ENCODE results near the gene RBM43.
"Not testable (repeated sequence)": the region's sequence is repeated elsewhere in the genome, so short reads cannot be mapped to it uniquely, and the experiment has no call there.

The RBM43 gene

DNA sequence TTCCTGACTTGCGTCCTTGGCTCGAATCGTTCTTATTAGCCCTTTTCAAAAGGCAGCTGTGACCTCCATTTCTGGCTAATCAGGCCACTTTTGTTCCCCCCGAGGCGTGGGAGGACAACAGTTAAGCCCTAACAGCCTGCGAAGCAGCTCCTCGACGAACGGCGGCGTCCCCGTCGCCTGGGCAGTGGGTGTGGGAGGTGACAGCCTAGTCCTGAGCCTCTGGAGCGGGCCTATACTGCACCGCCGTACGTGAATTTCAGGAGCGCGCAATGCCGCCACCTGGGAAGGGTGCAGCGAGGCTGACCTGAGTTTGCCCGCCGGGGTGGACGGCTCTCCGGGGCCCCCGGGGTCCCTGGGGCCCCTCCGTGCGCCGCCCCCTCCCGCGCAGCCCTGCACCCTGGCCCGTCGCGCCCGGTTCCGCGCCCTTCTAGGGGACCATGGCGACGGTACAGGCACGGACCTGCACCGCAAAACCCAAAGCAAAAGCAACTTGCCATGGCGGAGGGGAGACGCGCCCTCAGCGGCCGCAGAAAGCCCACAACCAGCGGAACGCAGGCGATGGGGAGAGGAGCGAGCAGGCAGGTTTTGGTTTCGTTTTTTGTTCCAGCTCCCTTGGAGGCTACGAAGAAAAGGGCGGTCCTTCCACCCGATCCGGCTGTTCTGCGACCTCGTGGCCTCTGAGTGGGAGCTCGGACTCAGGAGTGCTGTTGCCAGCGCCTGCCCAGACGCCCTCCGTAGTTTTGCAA, at the start of gene RBM43:
Gene RBM43 (minus strand): TSS at position 633 of the 746 bp plus-strand sequence. CDS start 136 bp downstream, at position 497.
- Histone ChIP-seq H3K9me2 (replicated peaks; ENCODE audit: control insufficient read depth, low read length) (no peaks in the 10 kb centered on the region), H3K36me3 (ENCODE audit: control insufficient read depth, low read length) (no peaks in the 10 kb centered on the region), H3K4me3 (ENCODE audit: low read length) (peak within 1 kb of the TSS; percentile 76), H3K4me2 (ENCODE audit: low read length) (peak within 1 kb of the TSS; percentile 70), H3K4me1 (ENCODE audit: control insufficient read depth, low read length) (peaks cover 15% of the 10 kb centered on the region), H3F3A (ENCODE audit: control insufficient read depth, insufficient read depth) (no peaks in the 10 kb centered on the region), H3K79me2 (ENCODE audit: control insufficient read depth, low read length) (no peaks in the 10 kb centered on the region), H3K27me3 (ENCODE audit: control insufficient read depth, low read length) (0 out of 2 replicates have a peak, but pooled peaks cover 8% of the 10 kb centered on the region), H3K27ac (ENCODE audit: low read depth, low read length) (no peak within 1 kb of the TSS), H4K20me1 (ENCODE audit: control insufficient read depth, insufficient read depth, low read depth, low read length) (no peaks in the 10 kb centered on the region), H3K9me3 (ENCODE audit: control insufficient read depth, insufficient read depth, low read length) (no peaks in the 10 kb centered on the region)
- TF ChIP-seq, protein P1, sequence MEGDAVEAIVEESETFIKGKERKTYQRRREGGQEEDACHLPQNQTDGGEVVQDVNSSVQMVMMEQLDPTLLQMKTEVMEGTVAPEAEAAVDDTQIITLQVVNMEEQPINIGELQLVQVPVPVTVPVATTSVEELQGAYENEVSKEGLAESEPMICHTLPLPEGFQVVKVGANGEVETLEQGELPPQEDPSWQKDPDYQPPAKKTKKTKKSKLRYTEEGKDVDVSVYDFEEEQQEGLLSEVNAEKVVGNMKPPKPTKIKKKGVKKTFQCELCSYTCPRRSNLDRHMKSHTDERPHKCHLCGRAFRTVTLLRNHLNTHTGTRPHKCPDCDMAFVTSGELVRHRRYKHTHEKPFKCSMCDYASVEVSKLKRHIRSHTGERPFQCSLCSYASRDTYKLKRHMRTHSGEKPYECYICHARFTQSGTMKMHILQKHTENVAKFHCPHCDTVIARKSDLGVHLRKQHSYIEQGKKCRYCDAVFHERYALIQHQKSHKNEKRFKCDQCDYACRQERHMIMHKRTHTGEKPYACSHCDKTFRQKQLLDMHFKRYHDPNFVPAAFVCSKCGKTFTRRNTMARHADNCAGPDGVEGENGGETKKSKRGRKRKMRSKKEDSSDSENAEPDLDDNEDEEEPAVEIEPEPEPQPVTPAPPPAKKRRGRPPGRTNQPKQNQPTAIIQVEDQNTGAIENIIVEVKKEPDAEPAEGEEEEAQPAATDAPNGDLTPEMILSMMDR (IDR thresholded peaks at IDR 0.05; ENCODE audit: low read depth, low read length, poor library complexity, severe bottlenecking), result no peak
- no peak for TF ChIP-seq EZH2phosphoT487 (IDR thresholded peaks at IDR 0.05; ENCODE audit: borderline replicate concordance, low read length)

DNA sequence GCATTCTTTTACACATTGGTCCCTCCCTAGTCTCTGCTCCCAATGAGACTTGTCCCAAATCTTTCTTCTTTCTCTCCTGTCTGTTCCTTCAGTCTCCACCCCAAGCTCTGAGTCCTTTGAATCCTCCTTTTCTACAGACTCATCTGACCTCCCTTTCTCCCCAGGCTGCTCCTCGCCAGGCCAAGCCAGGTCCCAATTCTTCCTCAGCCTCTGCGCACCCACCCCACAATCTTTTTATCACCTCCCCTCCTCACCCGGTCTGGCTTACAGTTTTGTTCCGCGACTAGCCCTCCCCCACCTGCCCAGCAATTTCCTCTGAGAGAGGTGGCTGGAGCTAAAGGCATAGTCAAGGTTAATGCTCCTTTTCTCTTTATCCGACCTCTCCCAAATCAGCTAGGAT, 48.6 kb upstream of the RBM43 start:
- not testable (repeated sequence) for H3K4me3 ChIP-seq (ENCODE audit: low read length); H4K20me1 ChIP-seq (ENCODE audit: control insufficient read depth, insufficient read depth, low read depth, low read length); H3K4me2 ChIP-seq (ENCODE audit: low read length)

DNA sequence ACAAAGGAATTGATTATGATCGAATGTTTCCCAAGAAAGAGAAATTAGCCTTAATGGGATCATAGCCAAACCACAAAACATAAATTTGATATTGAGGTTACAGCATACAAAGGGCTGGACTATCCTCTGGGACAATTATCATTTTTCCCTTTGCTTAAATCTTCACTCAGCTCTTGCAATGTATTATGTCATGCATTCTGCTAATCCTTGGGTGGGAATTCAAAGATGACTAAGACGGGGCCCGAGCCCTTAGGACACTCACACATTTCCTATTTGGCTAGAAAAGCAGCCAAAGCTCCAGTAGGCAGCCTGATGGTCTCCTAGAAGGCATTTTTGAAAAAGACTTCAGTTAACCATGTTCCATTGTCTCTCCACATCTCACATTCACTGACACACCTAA, 45.0 kb upstream of the RBM43 start:
- TF ChIP-seq EZH2phosphoT487 (IDR thresholded peaks at IDR 0.05; ENCODE audit: borderline replicate concordance, low read length), result no peak
- TF ChIP-seq, protein P1 (IDR thresholded peaks at IDR 0.05; ENCODE audit: low read depth, low read length, poor library complexity, severe bottlenecking), result no peak
- Histone ChIP-seq H4K20me1 (ENCODE audit: control insufficient read depth, insufficient read depth, low read depth, low read length) (no peaks in the 10 kb centered on the region), H3F3A (ENCODE audit: control insufficient read depth, insufficient read depth) (no peaks in the 10 kb centered on the region), H3K4me2 (ENCODE audit: low read length) (no peak overlapping the region), H3K79me2 (ENCODE audit: control insufficient read depth, low read length) (no peaks in the 10 kb centered on the region), H3K27me3 (ENCODE audit: control insufficient read depth, low read length) (no peaks in the 10 kb centered on the region), H3K27ac (ENCODE audit: low read depth, low read length) (no peak overlapping the region), H3K9me3 (ENCODE audit: control insufficient read depth, insufficient read depth, low read length) (no peaks in the 10 kb centered on the region), H3K36me3 (ENCODE audit: control insufficient read depth, low read length) (no peaks in the 10 kb centered on the region), H3K4me1 (ENCODE audit: control insufficient read depth, low read length) (no peaks in the 10 kb centered on the region), H3K4me3 (ENCODE audit: low read length) (no peak overlapping the region), H3K9me2 (replicated peaks; ENCODE audit: control insufficient read depth, low read length) (no peaks in the 10 kb centered on the region)

More for the DNA sequence above, 48.6 kb upstream of the RBM43 start:
- H3F3A ChIP-seq (ENCODE audit: control insufficient read depth, insufficient read depth); H3K9me2 ChIP-seq (replicated peaks; ENCODE audit: control insufficient read depth, low read length); H3K4me1 ChIP-seq (ENCODE audit: control insufficient read depth, low read length); H3K27me3 ChIP-seq (ENCODE audit: control insufficient read depth, low read length); H3K79me2 ChIP-seq (ENCODE audit: control insufficient read depth, low read length); H3K9me3 ChIP-seq (ENCODE audit: control insufficient read depth, insufficient read depth, low read length); H3K27ac ChIP-seq (ENCODE audit: low read depth, low read length); H3K36me3 ChIP-seq (ENCODE audit: control insufficient read depth, low read length): not testable (repeated sequence)

DNA sequence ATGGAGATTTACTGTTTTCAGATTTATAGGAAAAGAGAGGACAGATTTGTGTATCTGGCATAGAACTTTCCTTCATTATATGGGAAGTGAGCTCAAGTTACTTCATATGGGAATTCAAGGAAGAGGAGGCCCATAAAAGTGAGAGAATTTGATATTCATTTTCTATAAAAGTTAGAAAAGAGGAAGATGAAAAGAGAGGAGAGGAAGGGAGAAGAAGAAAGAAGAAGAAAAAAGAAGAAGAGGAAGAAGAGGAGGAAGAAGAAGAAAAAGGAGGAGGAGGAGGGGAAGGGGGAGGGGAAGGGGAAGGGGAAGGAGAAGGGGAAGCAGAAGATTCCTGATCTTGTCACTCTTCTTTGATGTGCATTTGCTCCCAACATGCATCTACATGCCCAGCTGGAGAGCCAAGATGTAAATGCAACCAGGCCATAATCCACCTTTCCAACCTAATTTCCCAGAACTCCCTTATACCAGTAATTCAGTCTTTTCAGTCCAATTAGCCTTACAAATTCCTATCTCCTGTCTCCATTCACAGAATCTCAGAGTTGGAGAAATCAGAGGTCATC, 43.5 kb upstream of the RBM43 start:
- no peak for TF ChIP-seq EZH2phosphoT487 (IDR thresholded peaks at IDR 0.05; ENCODE audit: borderline replicate concordance, low read length)
- TF ChIP-seq, protein P1 (IDR thresholded peaks at IDR 0.05; ENCODE audit: low read depth, low read length, poor library complexity, severe bottlenecking), result no peak
- Histone ChIP-seq H3K4me1 (ENCODE audit: control insufficient read depth, low read length) (no peaks in the 10 kb centered on the region), H3K4me2 (ENCODE audit: low read length) (no peak overlapping the region), H3K27ac (ENCODE audit: low read depth, low read length) (no peak overlapping the region), H4K20me1 (ENCODE audit: control insufficient read depth, insufficient read depth, low read depth, low read length) (no peaks in the 10 kb centered on the region), H3K36me3 (ENCODE audit: control insufficient read depth, low read length) (no peaks in the 10 kb centered on the region), H3K9me2 (replicated peaks; ENCODE audit: control insufficient read depth, low read length) (no peaks in the 10 kb centered on the region), H3F3A (ENCODE audit: control insufficient read depth, insufficient read depth) (no peaks in the 10 kb centered on the region), H3K4me3 (ENCODE audit: low read length) (no peak overlapping the region), H3K27me3 (ENCODE audit: control insufficient read depth, low read length) (no peaks in the 10 kb centered on the region), H3K9me3 (ENCODE audit: control insufficient read depth, insufficient read depth, low read length) (no peaks in the 10 kb centered on the region), H3K79me2 (ENCODE audit: control insufficient read depth, low read length) (no peaks in the 10 kb centered on the region)
